H9 (cell line): ENCODE data around the gene MPG. TPM values are rescaled to one million over a fixed set of nuclear protein-coding genes. Genes with fewer than 3 reads are reported as not detected.

Experiments used
- DNase-seq: peaks from one replicate; pipeline ENCODE4 v3.0.0-alpha.2; 2017
- H2AFZ ChIP-seq: one replicate; pipeline ENCODE4 v1.6.1; 2013; ENCODE audit warnings: mild to moderate bottlenecking, low read length, control low read depth, moderate library complexity
- H2AK5ac ChIP-seq: 2 replicates; pipeline ENCODE4 v1.6.1; 2013; ENCODE audit warnings: low read length, control low read depth, mixed read lengths; ENCODE audit not compliant: insufficient read length
- H2BK120ac ChIP-seq: one replicate; pipeline ENCODE4 v1.6.1; 2013; ENCODE audit warnings: low read depth, mild to moderate bottlenecking, low read length, control low read depth, inconsistent platforms; ENCODE audit not compliant: poor library complexity, severe bottlenecking
- H2BK12ac ChIP-seq: 2 replicates; pipeline ENCODE4 v1.6.1; 2013; ENCODE audit warnings: low read length, control low read depth, mixed read lengths, low read depth; ENCODE audit not compliant: insufficient read length
- H2BK15ac ChIP-seq: 2 replicates; pipeline ENCODE4 v1.6.1; 2013; ENCODE audit warnings: low read depth, low read length, control low read depth
- H2BK20ac ChIP-seq: one replicate; pipeline ENCODE4 v1.6.1; 2013; ENCODE audit warnings: low read depth, mild to moderate bottlenecking, low read length, control low read depth, inconsistent platforms; ENCODE audit not compliant: poor library complexity, severe bottlenecking
- H2BK5ac ChIP-seq: 2 replicates; pipeline ENCODE4 v1.6.1; 2013; ENCODE audit warnings: low read length, control low read depth, mixed read lengths; ENCODE audit not compliant: insufficient read length
- H3K14ac ChIP-seq: 2 replicates; pipeline ENCODE4 v1.6.1; 2013; ENCODE audit warnings: low read length, control low read depth; ENCODE audit not compliant: insufficient read depth
- H3K18ac ChIP-seq: 2 replicates; pipeline ENCODE4 v1.6.1; 2013; ENCODE audit warnings: low read depth, mild to moderate bottlenecking, mixed read lengths, low read length, control low read depth; ENCODE audit not compliant: insufficient read length
- H3K23ac ChIP-seq: 2 replicates; pipeline ENCODE4 v1.6.1; 2013; ENCODE audit warnings: low read length, control low read depth, mixed read lengths, low read depth; ENCODE audit not compliant: insufficient read length
- H3K23me2 ChIP-seq: 2 replicates; pipeline ENCODE4 v1.6.1; 2013; ENCODE audit warnings: low read depth, mild to moderate bottlenecking, mixed read lengths, low read length, control low read depth; ENCODE audit not compliant: insufficient read length, poor library complexity, severe bottlenecking
- H3K27ac ChIP-seq: 2 replicates; pipeline ENCODE4 v1.5.1; 2013; ENCODE audit warnings: low read length, control low read depth, mixed read lengths, low read depth; ENCODE audit not compliant: insufficient read length
- H3K27me3 ChIP-seq: 2 replicates; pipeline ENCODE4 v1.6.1; 2013; ENCODE audit warnings: low read length, control low read depth, inconsistent platforms; ENCODE audit not compliant: insufficient read depth
- H3K4ac ChIP-seq: 2 replicates; pipeline ENCODE4 v1.6.1; 2013; ENCODE audit warnings: low read depth, mild to moderate bottlenecking, control low read depth, inconsistent platforms, low read length, moderate library complexity
- H3K4me1 ChIP-seq: 2 replicates; pipeline ENCODE4 v1.6.1; 2013; ENCODE audit warnings: low read length, control low read depth, inconsistent platforms; ENCODE audit not compliant: insufficient read depth
- H3K4me2 ChIP-seq: 2 replicates; pipeline ENCODE4 v1.6.1; 2013; ENCODE audit warnings: low read length, control low read depth, mixed read lengths; ENCODE audit not compliant: insufficient read length, insufficient read depth
- H3K56ac ChIP-seq: 2 replicates; pipeline ENCODE4 v1.6.1; 2013; ENCODE audit warnings: low read depth, mild to moderate bottlenecking, mixed read lengths, low read length, control low read depth; ENCODE audit not compliant: insufficient read length
- H3K79me1 ChIP-seq: 2 replicates; pipeline ENCODE4 v1.6.1; 2013; ENCODE audit warnings: low read depth, mild to moderate bottlenecking, moderate library complexity, low read length, control low read depth, inconsistent platforms; ENCODE audit not compliant: insufficient read depth, poor library complexity, severe bottlenecking
- H3K79me2 ChIP-seq: 2 replicates; pipeline ENCODE4 v1.6.1; 2013; ENCODE audit warnings: low read length, control low read depth, inconsistent platforms; ENCODE audit not compliant: insufficient read depth
- H3K9ac ChIP-seq: 2 replicates; pipeline ENCODE4 v1.6.1; 2013; ENCODE audit warnings: low read length, control low read depth, mixed read lengths; ENCODE audit not compliant: insufficient read length; ENCODE audit errors: extremely low read depth
- H3K9me3 ChIP-seq: one replicate; pipeline ENCODE4 v1.6.1; 2013; ENCODE audit warnings: low read depth, low read length, inconsistent platforms; ENCODE audit not compliant: control insufficient read depth
- H3T11ph ChIP-seq: one replicate; pipeline ENCODE4 v1.6.1; 2013; ENCODE audit warnings: mild to moderate bottlenecking, low read length, control low read depth, inconsistent platforms
- H4K20me1 ChIP-seq: one replicate; pipeline ENCODE4 v1.6.1; 2013; ENCODE audit not compliant: control insufficient read depth, insufficient read length, insufficient read depth
- H4K5ac ChIP-seq: 2 replicates; pipeline ENCODE4 v1.6.1; 2013; ENCODE audit warnings: low read depth, mild to moderate bottlenecking, mixed read lengths, low read length, control low read depth; ENCODE audit not compliant: insufficient read length
- H4K8ac ChIP-seq: replicated peaks from 2 replicates; pipeline ENCODE4 v1.6.1; 2013; ENCODE audit warnings: low read length, control low read depth, mixed read lengths, low read depth; ENCODE audit not compliant: insufficient read length
- H4K91ac ChIP-seq: 2 replicates; pipeline ENCODE4 v1.6.1; 2013; ENCODE audit warnings: low read depth, mild to moderate bottlenecking, moderate library complexity, mixed read lengths, low read length, control low read depth; ENCODE audit not compliant: insufficient read length
- H3K27ac Mint-ChIP-seq, 3 experiments: 2 replicates in 2 of 3; 3 replicates in 1 of 3; pipeline ENCODE4 v1.8.0; 2020 to 2021; ENCODE audit warnings: mixed read lengths in 3 of 3, mild to moderate bottlenecking in 1 of 3, moderate library complexity in 1 of 3
- H3K27me3 Mint-ChIP-seq: 2 replicates; pipeline ENCODE4 v1.8.0; 2021; ENCODE audit warnings: low read depth, mild to moderate bottlenecking, moderate library complexity, mixed read lengths
- H3K36me3 Mint-ChIP-seq, 3 experiments: 2 replicates in 2 of 3; 3 replicates in 1 of 3; pipeline ENCODE4 v1.8.0; 2020 to 2021; ENCODE audit warnings: low read depth in 3 of 3, mixed read lengths in 3 of 3; ENCODE audit not compliant: insufficient read depth in 1 of 3
- H3K4me1 Mint-ChIP-seq, 2 experiments: 2 replicates each; pipeline ENCODE4 v1.8.0; 2020; ENCODE audit warnings: mixed read lengths in 2 of 2
- H3K4me3 Mint-ChIP-seq, 2 experiments: 2 replicates in 1 of 2; 3 replicates in 1 of 2; pipeline ENCODE4 v1.8.0; 2020 to 2021; ENCODE audit warnings: mild to moderate bottlenecking in 2 of 2, mixed read lengths in 2 of 2, moderate library complexity in 1 of 2
- H3K9me3 Mint-ChIP-seq, 2 experiments: 2 replicates in 1 of 2; 3 replicates in 1 of 2; pipeline ENCODE4 v1.8.0; 2020; ENCODE audit warnings: mild to moderate bottlenecking in 2 of 2, mixed read lengths in 2 of 2, moderate library complexity in 1 of 2
- WGBS: extraction: QIAGEN DNeasy Blood & Tissue Kit; methylation state at CpG from one replicate; pipeline ENCODE4 v1.1.7; 2013; ENCODE audit warnings: missing lambda C conversion rate, low lambda C conversion rate, mixed read lengths; ENCODE audit not compliant: insufficient read length; ENCODE audit errors: extremely low coverage; 5-methylcytosine and 5-hydroxymethylcytosine counted together
- total RNA-seq: library from RNA; stranded (reverse); gene quantifications from 2 replicates; pipeline ENCODE4 v1.2.1, GENCODE V29; 2021
- TF ChIP-seq, protein P1 (sequence below): fragments of 200-600 bp; sonication (generic); conservative IDR thresholded peaks from 3 replicates; pipeline ENCODE4 v1.8.0; 2021; ENCODE audit warnings: antibody characterized with exemption, mild to moderate bottlenecking

The MPG gene
- total RNA-seq, 1 experiment from 2014 or later, result 39.1 TPM

GRCh38 chr16:53346-54236, 24.4 kb upstream of the MPG start, which contains the start of the genes POLR3K and SNRNP25:
POLR3K (minus strand) TSS chr16:53608; CDS start chr16:53586, 22 bp downstream.
SNRNP25 (plus strand) TSS chr16:53828; CDS start chr16:54017, 189 bp downstream.
- Mint-ChIP-seq H3K27ac (peak within 1 kb of the TSS; percentile 95 to 99 (median 95)), H3K4me1 (peaks cover 12 to 19% of the 10 kb centered on the region in 2 experiments), H3K36me3 (peaks cover 37 to 77% (median 64%) of the 10 kb centered on the region in 3 experiments), H3K4me3 (peak within 1 kb of the TSS; percentile 98 to 100), H3K27me3 (no peaks in the 10 kb centered on the region), H3K9me3 (peaks cover 3 to 8% of the 10 kb centered on the region in 2 experiments; a peak in 3 of 5 replicates)
- Histone ChIP-seq H3K79me2 (peaks cover 2% of the 10 kb centered on the region; the same call in 1 of the 2 replicates), H4K5ac (no peak within 1 kb of the TSS), H3T11ph (no peak within 1 kb of the TSS), H3K9ac (peak within 1 kb of the TSS; percentile 74), H2AK5ac (no peak within 1 kb of the TSS), H2BK5ac (no peak within 1 kb of the TSS), H3K4me2 (peak within 1 kb of the TSS; percentile 78), H3K27me3 (no peaks in the 10 kb centered on the region), H3K79me1 (peaks cover 2% of the 10 kb centered on the region), H3K9me3 (no peaks in the 10 kb centered on the region), H3K18ac (peak within 1 kb of the TSS; percentile 83), H3K14ac (no peak within 1 kb of the TSS; the same call in 1 of the 2 replicates), H2BK15ac (no peak within 1 kb of the TSS; the same call in 1 of the 2 replicates), H2AFZ (no peak within 1 kb of the TSS), H2BK20ac (no peak within 1 kb of the TSS), H3K27ac (peak within 1 kb of the TSS; percentile 21), H4K8ac (no peak within 1 kb of the TSS), H2BK12ac (no peak within 1 kb of the TSS), H2BK120ac (no peak within 1 kb of the TSS), H3K23ac (no peak within 1 kb of the TSS), H4K20me1 (no peaks in the 10 kb centered on the region), H3K4ac (no peak within 1 kb of the TSS), H3K4me1 (no peaks in the 10 kb centered on the region), H4K91ac (no peak within 1 kb of the TSS), H3K23me2 (no peaks in the 10 kb centered on the region), H3K56ac (no peak within 1 kb of the TSS)
- no CpG with 5 or more reads among the region's 91 CpGs for WGBS
- TF ChIP-seq, protein P1, sequence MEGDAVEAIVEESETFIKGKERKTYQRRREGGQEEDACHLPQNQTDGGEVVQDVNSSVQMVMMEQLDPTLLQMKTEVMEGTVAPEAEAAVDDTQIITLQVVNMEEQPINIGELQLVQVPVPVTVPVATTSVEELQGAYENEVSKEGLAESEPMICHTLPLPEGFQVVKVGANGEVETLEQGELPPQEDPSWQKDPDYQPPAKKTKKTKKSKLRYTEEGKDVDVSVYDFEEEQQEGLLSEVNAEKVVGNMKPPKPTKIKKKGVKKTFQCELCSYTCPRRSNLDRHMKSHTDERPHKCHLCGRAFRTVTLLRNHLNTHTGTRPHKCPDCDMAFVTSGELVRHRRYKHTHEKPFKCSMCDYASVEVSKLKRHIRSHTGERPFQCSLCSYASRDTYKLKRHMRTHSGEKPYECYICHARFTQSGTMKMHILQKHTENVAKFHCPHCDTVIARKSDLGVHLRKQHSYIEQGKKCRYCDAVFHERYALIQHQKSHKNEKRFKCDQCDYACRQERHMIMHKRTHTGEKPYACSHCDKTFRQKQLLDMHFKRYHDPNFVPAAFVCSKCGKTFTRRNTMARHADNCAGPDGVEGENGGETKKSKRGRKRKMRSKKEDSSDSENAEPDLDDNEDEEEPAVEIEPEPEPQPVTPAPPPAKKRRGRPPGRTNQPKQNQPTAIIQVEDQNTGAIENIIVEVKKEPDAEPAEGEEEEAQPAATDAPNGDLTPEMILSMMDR, result no peak
- peak; percentile 99 for DNase-seq
